Measurements from ENCODE around the gene PRR22. TPM values are rescaled to one million over a fixed set of nuclear protein-coding genes. Genes with fewer than 3 reads are reported as not detected.

PRR22 gene
- total and polyA plus RNA-seq, 2 donors (not counting 3 experiments of a cell fraction or from before 2014, with no cell fraction given) = 1.4 to 3.4 TPM

DNA sequence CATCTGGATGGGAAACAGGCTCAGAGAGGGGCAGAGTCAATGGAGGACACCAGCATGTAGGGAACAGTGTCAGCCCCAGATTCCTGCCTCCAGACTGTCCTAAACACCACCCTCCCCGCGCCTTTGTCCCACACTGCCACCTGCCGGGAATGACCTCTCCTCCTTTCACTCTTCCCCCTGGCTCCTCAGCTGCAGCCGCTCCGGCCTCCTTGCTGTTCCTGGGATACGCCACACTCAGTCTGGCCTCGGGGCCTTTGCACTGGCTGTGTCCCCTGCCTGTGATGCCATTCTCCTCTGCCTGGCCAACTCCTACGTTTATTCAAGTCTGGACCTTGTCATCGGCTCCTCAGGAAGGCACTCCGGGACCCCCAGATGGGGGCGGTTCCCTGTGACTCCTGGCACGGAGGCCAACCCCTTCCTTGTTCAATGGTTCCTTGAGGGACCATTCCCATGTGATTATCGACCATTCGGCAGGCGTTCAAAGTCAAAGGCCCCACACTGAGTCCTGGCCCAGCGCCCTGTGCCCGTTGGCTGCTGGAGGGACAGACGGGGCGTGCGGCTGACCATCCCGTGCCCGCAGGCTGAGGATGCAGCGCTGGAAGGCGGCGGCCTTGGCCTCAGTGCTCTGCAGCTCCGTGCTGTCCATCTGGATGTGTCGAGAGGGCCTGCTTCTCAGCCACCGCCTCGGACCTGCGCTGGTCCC is 39.2 kb upstream of the PRR22 start:
- no peak for DNase-seq (ENCODE audit: low read depth, low spot score)
- H3K27me3 ChIP-seq (ENCODE audit: control insufficient read depth in 2 of 2, insufficient read depth in 2 of 2, low read length in 2 of 2) = no peaks in the 10 kb centered on the region
- dilution Hi-C loops (cut with MboI; ENCODE audit: extremely low pct_ligation_motif_present, low sequenced_read_pairs) = no loop called here
- no peak for TF ChIP-seq MYC (IDR thresholded peaks at IDR 0.05; ENCODE audit: low read depth, low read length)
- TF ChIP-seq, protein P1, sequence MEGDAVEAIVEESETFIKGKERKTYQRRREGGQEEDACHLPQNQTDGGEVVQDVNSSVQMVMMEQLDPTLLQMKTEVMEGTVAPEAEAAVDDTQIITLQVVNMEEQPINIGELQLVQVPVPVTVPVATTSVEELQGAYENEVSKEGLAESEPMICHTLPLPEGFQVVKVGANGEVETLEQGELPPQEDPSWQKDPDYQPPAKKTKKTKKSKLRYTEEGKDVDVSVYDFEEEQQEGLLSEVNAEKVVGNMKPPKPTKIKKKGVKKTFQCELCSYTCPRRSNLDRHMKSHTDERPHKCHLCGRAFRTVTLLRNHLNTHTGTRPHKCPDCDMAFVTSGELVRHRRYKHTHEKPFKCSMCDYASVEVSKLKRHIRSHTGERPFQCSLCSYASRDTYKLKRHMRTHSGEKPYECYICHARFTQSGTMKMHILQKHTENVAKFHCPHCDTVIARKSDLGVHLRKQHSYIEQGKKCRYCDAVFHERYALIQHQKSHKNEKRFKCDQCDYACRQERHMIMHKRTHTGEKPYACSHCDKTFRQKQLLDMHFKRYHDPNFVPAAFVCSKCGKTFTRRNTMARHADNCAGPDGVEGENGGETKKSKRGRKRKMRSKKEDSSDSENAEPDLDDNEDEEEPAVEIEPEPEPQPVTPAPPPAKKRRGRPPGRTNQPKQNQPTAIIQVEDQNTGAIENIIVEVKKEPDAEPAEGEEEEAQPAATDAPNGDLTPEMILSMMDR (IDR thresholded peaks at IDR 0.05; ENCODE audit: extremely low read depth in 1 of 2, insufficient read depth in 1 of 2, low read depth in 1 of 2, low read length in 2 of 2) = peak in 1 of 2 donors; percentile 11
- no peak overlapping the region for H3K27ac ChIP-seq (ENCODE audit: insufficient read depth, low read depth, low read length)
- no peak for FAIRE-seq
- no peaks in the 10 kb centered on the region for H3K79me2 ChIP-seq (ENCODE audit: control insufficient read depth, insufficient read depth, low read length)
- no peak overlapping the region for H2AFZ ChIP-seq (ENCODE audit: low read depth, low read length)
- CTCF ChIA-PET = interaction anchor here (4.6 kb wide), 1 partner anchor 20 kb away, joined by 24 read pairs; the partner anchor contains the start of gene NRTN
- H3K9ac ChIP-seq (replicated peaks; ENCODE audit: extremely low read depth, insufficient read depth, low read length) = no peak overlapping the region
- H3K4me1 ChIP-seq (ENCODE audit: control insufficient read depth, extremely low read depth, insufficient read depth, low read length) = peaks cover 5% of the 10 kb centered on the region
- intact Hi-C loops (cut with micrococcal nuclease) = loop anchor here (2.0 kb wide), 1 partner anchor 19 kb away; the partner anchor contains the start of gene NRTN
- H3K9me3 ChIP-seq (replicated peaks; ENCODE audit: control insufficient read depth, insufficient read depth, low read length) = no peaks in the 10 kb centered on the region
- POLR2A ChIA-PET = no interaction called here
- H4K20me1 ChIP-seq (replicated peaks; ENCODE audit: control insufficient read depth, extremely low read depth, insufficient read depth, low read length) = no peaks in the 10 kb centered on the region
- H3K4me2 ChIP-seq (ENCODE audit: insufficient read depth, low read length) = no peak overlapping the region
- no peaks in the 10 kb centered on the region for H3K36me3 ChIP-seq (ENCODE audit: control insufficient read depth in 2 of 2, extremely low read depth in 1 of 2, insufficient read depth in 2 of 2, low read length in 2 of 2)
- no TSS peak for BruUV-seq (replicated peaks)
- no peak overlapping the region for H3K4me3 ChIP-seq (replicated peaks in 1 of 3; ENCODE audit: insufficient read depth in 1 of 3, low read depth in 1 of 3, low read length in 3 of 3)
- H3K9me1 ChIP-seq (replicated peaks; ENCODE audit: control insufficient read depth, extremely low read depth, insufficient read depth, low read length) = no peaks in the 10 kb centered on the region

- no peak overlapping the region for H3K4me2 ChIP-seq (ENCODE audit: insufficient read depth, low read length)
- H3K36me3 ChIP-seq (ENCODE audit: control insufficient read depth in 2 of 2, extremely low read depth in 1 of 2, insufficient read depth in 2 of 2, low read length in 2 of 2) = no peaks in the 10 kb centered on the region
- H3K4me3 ChIP-seq (replicated peaks in 1 of 3; ENCODE audit: insufficient read depth in 1 of 3, low read depth in 1 of 3, low read length in 3 of 3) = no peak overlapping the region
- H3K9me3 ChIP-seq (replicated peaks; ENCODE audit: control insufficient read depth, insufficient read depth, low read length) = no peaks in the 10 kb centered on the region
- no peak overlapping the region for H3K9ac ChIP-seq (replicated peaks; ENCODE audit: extremely low read depth, insufficient read depth, low read length)
- FAIRE-seq = no peak
- H3K27ac ChIP-seq (ENCODE audit: insufficient read depth, low read depth, low read length) = no peak overlapping the region
- DNase-seq (ENCODE audit: low read depth, low spot score) = no peak
- H3K79me2 ChIP-seq (ENCODE audit: control insufficient read depth, insufficient read depth, low read length) = no peaks in the 10 kb centered on the region
- no peaks in the 10 kb centered on the region for H3K4me1 ChIP-seq (ENCODE audit: control insufficient read depth, extremely low read depth, insufficient read depth, low read length)
- ChIA-PET CTCF (interaction anchor here (0.7 to 4.6 kb wide), 2 partner anchors 12 to 18 kb away, joined by 3 to 24 read pairs; partner anchors contain the start of gene NRTN), POLR2A (no interaction called here)
- TF ChIP-seq POLR2A (IDR thresholded peaks at IDR 0.05; ENCODE audit: low read depth, low read length) (no peak), GATA2 (IDR thresholded peaks at IDR 0.05; ENCODE audit: insufficient read depth, insufficient read length, low read depth, low read length) (no peak), EZH2 (IDR thresholded peaks at IDR 0.05; ENCODE audit: borderline replicate concordance, low read depth, low read length, severe bottlenecking) (no peak), FOS (IDR thresholded peaks at IDR 0.05; ENCODE audit: borderline replicate concordance, insufficient read depth, low read length) (no peak), MYC (IDR thresholded peaks at IDR 0.05; ENCODE audit: low read depth, low read length) (no peak), JUN (IDR thresholded peaks at IDR 0.05; ENCODE audit: borderline replicate concordance, insufficient read depth, insufficient read length, low read depth) (no peak), POLR2AphosphoS5 (IDR thresholded peaks at IDR 0.05; ENCODE audit: insufficient read depth, low read depth, low read length) (no peak)
- TF ChIP-seq, protein P2, sequence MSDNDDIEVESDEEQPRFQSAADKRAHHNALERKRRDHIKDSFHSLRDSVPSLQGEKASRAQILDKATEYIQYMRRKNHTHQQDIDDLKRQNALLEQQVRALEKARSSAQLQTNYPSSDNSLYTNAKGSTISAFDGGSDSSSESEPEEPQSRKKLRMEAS (IDR thresholded peaks at IDR 0.05; ENCODE audit: insufficient read depth, insufficient read length) = no peak
- TF ChIP-seq, protein P1 (IDR thresholded peaks at IDR 0.05; ENCODE audit: extremely low read depth in 1 of 2, insufficient read depth in 1 of 2, low read depth in 1 of 2, low read length in 2 of 2) = no peak
- H4K20me1 ChIP-seq (replicated peaks; ENCODE audit: control insufficient read depth, extremely low read depth, insufficient read depth, low read length) = no peaks in the 10 kb centered on the region
- no peaks in the 10 kb centered on the region for H3K9me1 ChIP-seq (replicated peaks; ENCODE audit: control insufficient read depth, extremely low read depth, insufficient read depth, low read length)
- H2AFZ ChIP-seq (ENCODE audit: low read depth, low read length) = no peak overlapping the region
- dilution Hi-C loops (cut with MboI; ENCODE audit: extremely low pct_ligation_motif_present, low sequenced_read_pairs) (no loop called here), intact Hi-C loops (cut with micrococcal nuclease) (loop anchor here (2.0 kb wide), 1 partner anchor 18 kb away; the partner anchor contains the start of gene NRTN)
- H3K27me3 ChIP-seq (ENCODE audit: control insufficient read depth in 2 of 2, insufficient read depth in 2 of 2, low read length in 2 of 2) = no peaks in the 10 kb centered on the region
- BruUV-seq (replicated peaks) = no TSS peak
Observed at GRCh38 chr19:5822181-5822844, 37.8 kb upstream of the PRR22 start.

Measured in endothelial cell of umbilical vein (primary cell).